ENCODE data around the gene STARD10.

STARD10 gene

GRCh38 chr11:72778535-72779494 lies 15.0 kb downstream of the STARD10 start:
- FAIRE-seq: no peak

GRCh38 chr11:72777755-72778278 lies 16.0 kb downstream of the STARD10 start:
- no peak for FAIRE-seq

- no peak for FAIRE-seq
Observed at GRCh38 chr11:72776844-72777754, 16.7 kb downstream of the STARD10 start.

DNA sequence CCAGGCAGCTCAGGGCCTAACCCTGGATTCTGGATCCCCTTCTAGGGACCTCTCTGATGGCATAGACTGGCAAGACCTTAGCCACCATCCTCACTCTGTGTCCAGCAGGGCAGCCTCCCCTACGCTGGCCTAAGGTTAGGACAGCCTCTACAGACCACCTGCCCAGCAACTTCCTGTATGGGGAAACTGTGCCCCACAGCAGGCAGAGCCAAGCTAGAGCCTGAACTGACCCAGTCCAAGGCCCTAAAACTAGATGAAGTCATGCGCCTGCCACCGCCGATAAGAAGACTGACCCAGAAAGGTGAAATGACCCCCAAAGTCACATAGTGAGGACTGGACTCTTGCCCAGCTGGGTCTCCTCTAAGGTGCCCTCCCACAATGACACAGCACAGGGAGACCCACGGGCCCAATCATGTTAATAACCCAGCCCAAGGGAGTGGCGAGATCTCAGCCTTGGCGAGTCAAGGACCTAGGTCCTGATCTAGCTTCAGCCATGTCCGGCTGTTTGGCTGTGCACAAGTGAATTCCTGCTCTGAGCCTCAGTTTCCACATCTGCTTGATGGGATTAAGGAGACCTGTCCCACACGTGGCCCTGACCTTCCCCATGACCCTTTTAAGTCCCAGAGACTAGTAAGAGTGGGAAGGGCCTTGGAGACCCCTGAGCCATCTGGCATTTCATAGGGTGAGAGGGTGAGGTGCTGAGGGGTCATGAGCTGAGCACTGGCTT lies 17.6 kb downstream of the STARD10 start:
- no peak for FAIRE-seq

DNA sequence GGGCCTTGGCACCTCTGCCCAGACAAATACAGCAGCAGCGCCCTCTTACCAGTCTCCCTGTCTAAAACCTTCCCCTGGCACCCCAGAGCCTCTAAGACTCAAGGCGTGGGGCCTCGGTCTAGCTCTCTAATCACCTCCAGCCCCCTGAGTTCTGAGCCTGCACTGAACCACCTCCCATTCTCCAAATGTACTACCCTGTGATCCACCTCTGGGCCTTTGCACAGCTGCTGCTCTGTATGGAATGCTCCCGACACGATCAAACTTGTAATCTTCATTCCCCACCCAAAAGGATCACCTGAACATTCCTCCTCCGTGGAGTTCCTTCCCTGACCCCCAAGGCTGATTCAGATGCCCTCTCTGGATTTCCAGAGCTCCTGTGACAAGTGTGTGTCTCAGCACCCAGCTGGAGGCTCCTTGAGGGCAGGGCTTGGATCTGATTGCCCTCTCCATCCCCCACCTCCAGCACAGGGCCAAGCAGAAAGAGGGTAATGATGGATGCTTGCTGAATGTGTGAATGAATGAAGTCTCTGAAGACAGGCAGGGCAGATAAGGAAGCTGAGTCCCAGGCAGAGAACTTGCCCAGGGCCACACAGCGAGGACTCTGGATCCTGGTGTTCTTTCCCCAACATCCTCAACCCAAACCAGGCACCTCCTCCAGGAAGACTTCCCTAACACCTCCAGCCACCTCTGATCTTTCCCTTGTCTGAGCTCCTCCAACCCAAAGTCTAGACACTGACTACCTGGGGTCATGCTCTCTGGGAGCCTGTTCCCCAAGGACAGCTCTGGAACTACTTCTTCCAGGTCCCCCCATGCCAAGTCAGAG lies 18.3 kb downstream of the STARD10 start:
- no peak for FAIRE-seq

- no peak for FAIRE-seq
Observed at GRCh38 chr11:72774499-72774898, 19.3 kb downstream of the STARD10 start.

- no peak for FAIRE-seq
Observed at GRCh38 chr11:72773696-72774095, 20.2 kb downstream of the STARD10 start.

DNA sequence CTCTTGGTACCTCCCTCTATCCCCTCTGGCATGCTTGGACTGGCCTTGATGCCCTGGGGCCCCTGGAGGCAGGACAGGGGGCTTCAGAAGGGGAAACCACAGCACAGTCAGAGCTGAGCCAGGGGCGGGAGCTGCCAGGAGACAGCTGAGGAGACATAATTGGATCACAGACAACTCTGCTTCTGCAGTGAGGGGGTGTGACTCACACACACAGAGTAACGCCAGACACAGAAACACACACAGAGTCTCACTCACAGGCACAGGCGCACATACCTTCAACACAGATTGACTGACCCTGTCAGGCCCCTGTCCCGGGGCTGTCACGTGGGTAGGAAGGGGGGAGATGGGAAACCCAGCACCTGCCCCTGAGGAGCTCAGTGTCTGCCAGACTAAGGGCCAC lies 20.6 kb downstream of the STARD10 start:
- FAIRE-seq: no peak

- FAIRE-seq: no peak
Observed at GRCh38 chr11:72772059-72772458, 21.8 kb downstream of the STARD10 start.

- FAIRE-seq: no peak
Observed at GRCh38 chr11:72771507-72771906, 22.3 kb downstream of the STARD10 start.

- FAIRE-seq: no peak
Observed at GRCh38 chr11:72770799-72771198, 23.0 kb downstream of the STARD10 start.

GRCh38 chr11:72769680-72770079 lies 24.2 kb downstream of the STARD10 start:
- no peak for FAIRE-seq

DNA sequence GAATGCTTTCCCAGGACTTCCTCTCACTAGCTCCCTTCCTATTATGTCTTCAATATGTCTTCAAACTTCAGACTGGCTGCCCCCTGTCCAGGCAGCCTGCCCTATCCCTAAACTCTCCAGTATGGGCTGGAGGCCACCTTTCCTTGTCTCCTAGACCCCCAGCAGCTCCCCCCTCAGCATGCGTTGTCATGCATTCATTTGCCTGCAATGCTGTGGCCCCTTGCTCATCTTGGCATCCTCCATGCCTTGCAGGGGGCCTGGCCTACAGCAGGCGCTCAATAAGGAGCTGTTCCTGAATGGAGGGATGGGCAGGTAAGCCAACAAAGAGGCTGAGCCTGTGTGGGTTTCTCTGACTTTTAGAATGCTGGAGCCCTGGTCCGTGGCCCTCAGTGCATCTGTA lies 25.3 kb downstream of the STARD10 start:
- FAIRE-seq: no peak

DNA sequence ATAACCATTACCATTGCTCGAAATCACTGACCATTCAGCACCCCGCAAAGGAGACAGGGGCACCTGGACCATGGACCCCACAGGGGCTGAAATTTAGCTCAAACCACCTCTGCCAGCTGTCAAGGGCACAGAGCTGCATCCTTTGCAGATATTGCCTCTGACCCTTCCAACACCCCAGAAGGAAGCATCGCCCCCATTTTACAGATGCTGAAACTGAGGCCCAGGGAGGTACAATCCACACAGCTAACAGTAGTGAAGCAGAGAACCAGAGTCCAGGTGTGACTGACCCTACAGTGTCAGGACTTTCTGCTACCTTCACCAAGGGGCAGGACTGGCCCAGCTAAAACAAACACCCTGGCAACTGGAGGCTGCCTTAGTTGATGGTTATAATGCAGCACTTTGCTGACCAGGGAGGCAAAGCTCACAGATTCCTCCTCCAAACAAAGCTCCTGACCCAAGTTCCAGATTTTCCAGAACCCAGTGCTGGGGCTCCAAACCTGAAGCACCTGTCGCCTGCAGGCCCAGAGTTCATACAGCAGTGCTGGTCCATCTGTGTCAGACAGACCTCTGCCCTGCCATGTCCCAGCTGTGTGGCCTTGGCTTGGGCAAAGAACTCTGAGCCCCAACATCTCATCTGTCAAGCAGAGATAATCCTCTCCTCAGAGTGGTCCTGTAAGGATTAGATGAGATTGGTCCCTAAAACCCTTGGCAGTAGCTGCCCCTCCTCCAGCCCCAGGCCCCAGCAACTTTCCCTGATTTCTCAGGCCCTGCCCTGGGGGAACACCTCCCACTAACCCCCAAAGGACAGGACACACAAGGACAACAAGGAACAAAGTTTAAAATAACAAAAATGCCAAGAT lies 26.4 kb downstream of the STARD10 start:
- no peak for FAIRE-seq

- no peak for FAIRE-seq
Observed at GRCh38 chr11:72766152-72766902, 27.5 kb downstream of the STARD10 start.

DNA sequence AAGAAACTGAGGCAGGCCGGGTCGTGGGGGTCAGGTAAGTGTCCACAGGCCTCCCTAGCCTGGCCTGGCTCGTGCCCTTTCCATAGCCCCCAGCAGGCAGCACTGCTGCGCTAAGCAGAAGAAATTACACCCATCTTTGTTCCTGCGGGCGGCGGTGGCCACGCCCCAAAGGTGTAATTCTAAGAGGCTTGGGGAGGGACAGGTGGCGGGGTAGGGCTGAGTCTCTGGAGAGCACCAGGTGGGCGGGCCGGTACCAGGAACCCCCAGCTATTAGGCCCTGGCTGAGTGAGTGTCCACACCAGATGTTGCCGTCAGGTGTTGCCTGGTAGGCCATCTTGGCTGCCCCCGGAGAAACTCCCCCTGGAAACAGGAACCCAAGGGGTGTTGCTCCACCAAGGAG lies 29.3 kb downstream of the STARD10 start:
- FAIRE-seq: no peak

- no peak for FAIRE-seq
Observed at GRCh38 chr11:72763823-72764222, 30.0 kb downstream of the STARD10 start.

DNA sequence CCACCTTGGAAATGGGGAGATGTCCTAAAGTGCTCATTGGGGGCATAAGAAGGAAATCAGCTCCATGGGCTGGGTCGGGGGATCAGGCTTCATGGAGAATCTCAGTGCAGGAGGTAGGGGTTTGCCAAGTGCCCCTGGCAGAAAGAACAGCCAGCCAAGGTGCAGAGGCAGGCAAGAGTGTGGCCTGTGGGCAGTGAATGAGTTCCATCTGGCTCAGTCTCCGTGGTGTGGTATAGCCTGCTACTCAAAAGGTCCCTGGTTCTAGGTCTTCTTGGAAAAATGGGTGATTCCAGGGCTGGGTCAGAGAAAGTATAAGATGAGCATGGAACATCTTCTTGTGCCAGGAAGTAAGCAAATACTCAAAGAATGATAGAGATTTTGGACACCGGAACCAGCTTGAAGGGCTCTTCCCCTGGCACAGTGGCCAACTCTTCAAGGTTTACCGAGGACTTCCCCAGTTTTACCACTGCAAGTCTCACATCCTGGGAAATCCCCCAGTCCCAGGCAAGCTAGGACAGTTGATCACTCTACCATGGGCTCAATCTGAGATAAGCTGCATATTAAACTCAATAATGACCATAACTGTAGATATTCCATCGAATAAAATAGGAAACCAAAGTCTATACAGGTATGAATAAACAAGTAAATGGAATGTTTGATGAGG lies 31.1 kb downstream of the STARD10 start:
- FAIRE-seq: no peak

Data from endometrium (tissue), 2 donors.